ENCODE data around the gene NOBOX.
"Not testable (repeated sequence)": the region's sequence is repeated elsewhere in the genome, so short reads cannot be mapped to it uniquely, and the experiment has no call there.

NOBOX gene

DNA sequence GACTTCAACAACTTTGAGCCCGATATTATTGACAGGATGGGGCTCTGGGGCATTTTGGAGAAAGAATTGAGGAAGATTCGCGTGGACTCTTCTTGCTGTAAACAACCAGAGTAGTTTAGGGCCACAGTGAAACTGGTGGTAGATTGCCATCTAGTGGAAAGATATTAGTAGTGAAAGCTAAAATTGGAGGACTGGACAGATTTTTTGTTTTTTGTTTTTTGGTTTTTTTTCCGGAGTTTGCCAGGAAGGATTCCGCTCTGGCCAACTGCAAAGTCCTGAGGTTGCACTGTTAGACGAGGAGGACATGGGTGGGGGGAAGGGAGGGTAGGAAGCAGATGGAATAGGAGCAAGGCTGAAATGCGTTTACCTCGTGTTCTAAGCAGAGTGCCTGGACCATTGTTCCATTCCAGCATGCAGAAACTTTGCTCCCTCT, 11.7 kb downstream of the NOBOX start:
- DNase-seq (ENCODE audit: low read depth in 2 of 2) = peak in 1 of 2 donors; percentile 5

DNA sequence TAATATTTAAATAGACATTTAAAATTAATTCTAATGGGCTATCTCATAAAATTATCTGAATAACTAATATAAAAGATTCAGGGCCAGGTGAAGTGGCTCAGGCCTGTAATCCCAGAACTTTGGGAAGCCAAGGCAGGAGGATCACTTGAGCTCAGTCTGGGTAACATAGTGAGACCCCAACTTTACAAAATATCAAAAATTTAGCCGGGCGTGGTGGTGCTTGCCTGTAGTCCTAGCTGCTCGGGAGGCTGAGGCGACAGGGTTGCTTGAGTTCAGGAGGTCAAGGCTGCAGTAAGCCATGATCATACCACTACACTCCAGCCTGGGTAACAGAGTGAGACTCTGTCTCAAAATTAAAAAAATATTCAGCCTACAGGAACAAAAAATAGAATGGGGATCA, 12.5 kb downstream of the NOBOX start:
- no peak for DNase-seq (ENCODE audit: low read depth in 2 of 2)

DNA sequence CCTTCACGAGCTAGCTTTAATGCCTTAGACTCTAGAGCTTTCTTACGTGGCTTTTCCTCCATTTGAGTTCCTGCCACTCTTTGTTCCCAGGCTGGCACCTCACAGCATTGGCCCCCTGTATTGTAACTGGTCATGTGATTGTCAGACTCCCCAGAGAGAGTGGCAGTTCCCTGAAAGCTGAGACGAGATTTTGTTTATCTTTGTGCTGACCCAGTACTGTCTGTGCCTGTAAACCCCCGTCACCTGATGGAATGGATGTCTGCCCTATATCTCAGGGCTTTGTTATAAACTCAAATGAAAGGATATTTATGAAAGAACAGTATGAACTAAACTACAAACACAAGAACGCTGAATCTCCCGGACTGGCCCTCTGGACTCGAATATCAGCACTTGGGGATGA, 13.0 kb downstream of the NOBOX start:
- DNase-seq (ENCODE audit: low read depth in 2 of 2) = no peak

DNA sequence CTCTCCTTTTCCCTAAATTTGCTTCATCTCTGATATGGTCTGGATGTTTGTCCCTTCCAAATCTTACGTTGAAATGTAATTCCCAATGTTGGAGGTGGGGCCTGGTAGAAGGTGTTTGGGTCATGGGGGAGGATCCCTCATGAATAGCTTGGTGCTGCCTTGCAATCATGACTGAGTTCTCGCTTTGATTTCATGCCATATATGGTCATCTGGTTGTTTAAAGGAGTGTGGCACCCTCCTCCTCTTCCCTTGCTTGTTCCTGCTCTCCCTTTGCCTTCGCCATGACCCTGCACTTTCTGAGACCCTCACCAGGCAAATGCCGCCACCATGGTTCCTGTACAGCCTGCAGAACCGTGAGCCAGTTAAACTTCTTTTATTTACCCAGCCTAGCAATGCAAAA, 14.5 kb downstream of the NOBOX start:
- no peak for DNase-seq (ENCODE audit: low read depth in 2 of 2)

DNA sequence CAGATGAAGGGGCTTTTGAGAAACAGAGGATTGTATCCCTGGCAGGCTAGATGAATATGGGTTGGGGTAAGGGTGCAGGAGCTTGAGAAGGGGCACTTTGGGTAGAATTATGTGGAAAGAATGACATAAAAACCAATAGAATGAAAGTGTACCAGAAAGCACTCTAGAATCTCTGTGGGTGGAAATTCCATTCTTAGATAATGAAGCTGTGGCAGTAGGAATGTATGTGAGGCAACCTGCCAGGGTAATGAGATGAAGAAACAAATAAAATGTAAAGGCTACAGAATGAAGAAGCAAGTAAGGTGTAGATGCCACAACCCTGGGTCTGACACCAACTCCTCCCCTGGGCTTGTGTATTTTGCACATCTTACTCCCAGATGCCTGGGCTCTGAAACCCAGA, 16.8 kb downstream of the NOBOX start:
- no peak for DNase-seq (ENCODE audit: low read depth in 2 of 2)

DNA sequence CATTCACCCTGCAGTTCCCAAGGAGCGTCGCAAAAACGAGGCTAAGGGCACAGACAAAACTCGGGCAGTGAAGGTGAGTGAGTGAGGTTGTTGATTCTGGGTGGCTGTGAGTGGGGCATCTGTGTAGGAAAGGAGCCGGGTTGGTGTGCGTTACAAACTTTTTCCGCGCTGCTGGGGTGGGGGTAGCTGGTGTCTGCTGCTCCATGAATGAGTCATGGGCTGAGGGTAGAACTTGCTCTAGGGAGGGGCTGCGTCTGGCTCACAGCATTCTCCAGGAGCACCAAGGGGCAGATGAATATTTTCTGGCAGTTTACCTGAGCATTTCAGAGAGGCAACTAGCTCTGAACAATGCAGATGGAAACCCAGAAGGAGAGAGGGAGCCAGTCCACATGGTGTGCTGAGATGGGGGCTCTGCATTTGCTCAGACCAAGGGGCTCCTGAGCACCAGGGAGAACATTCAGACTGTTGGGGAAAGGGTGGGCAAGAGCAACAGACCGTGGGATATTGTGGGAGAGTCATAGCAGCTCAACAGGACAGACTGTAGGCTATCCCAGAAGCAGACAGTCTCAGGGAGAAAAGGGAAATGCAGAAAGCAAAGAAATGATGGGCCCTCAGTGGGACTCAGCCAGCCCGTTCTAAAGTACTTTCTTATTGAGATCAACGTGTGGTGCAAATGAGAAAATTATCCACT, 18.8 kb downstream of the NOBOX start:
- DNase-seq (ENCODE audit: low read depth in 2 of 2) = peak; percentile 22 to 49

DNA sequence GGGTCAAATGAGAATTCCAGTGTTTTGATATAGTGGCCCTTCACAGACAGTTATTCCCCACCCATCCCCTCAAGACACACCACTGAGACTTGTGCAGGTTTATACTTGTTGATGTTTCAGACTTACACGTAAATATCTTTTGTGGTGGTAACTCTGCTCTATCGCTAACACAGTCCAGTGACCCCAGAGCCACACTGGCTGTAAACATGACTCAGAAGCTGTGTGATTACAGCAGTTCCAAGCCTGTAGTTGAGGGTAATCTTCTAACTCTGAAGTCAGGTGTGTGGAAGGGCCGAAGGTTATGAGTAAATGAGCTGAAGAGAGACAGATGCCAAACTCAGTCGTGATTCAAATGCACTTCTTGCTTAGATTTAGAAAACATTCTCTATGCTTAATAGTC, 19.4 kb downstream of the NOBOX start:
- no peak for DNase-seq (ENCODE audit: low read depth in 2 of 2)

DNA sequence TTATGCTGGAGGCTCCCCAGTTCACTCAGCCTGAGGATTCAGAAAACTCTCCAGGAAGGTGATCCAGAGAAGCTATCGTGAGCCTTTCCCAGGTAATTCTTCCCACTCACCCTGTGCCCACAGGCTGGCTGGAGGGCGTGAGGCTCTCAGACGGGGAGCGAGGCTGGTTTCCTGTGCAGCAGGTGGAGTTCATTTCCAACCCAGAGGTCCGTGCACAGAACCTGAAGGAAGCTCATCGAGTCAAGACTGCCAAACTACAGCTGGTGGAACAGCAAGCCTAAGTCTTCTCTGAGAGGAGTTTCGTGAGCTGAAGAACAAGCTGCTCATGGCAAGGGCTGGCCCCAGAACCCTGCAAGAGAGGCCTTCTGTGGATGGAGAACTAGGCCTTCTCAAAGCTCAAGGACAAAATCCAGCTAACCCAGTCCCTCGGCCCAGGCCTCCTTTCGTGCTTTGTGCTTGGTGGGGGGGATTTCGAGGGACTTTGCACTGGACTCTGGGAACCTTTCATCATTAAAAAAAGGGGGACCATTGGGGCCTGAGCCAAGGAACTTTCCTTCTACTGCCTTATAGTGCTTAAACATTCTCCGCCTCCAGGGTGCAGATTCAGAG, 23.6 kb downstream of the NOBOX start:
- no peak for DNase-seq (ENCODE audit: low read depth in 2 of 2)

DNA sequence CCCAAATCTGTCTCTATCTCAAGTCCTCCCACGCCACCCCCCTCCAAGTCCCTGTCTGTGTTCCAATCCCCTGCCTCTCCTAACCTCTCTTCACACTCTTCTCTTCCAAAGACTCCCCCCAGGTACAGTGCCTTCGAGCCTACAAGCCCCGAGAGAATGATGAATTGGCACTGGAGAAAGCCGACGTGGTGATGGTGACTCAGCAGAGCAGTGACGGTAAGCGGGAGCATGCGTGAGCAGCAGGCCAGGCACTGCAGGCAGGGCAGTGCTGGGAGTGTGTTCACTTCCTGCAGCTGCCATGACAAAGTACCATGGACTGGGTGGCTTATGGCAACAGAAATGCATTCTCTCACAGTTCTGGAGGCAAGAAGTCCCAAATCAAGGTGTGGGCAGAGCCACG, 24.8 kb downstream of the NOBOX start:
- DNase-seq (ENCODE audit: low read depth in 2 of 2) = no peak

DNA sequence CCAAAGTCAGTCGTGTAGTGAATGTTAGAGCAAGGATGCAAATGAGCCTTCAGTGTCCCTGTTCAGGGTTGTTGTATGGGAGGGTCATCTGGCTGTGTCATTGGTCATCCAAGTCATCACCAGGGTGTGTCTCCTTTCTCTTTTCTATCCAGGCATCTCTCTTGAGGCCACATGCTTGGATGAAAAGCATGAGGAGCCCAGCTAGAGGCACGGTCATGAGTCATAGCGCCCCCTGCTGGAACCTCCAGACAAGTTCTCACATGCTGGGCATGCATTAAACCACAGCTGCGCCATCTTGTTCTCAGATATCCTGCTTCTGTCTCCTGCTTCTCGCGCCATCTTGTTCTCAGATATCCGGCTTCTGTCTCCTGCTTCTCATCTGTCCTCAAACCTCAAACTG, 34.3 kb downstream of the NOBOX start:
- DNase-seq (ENCODE audit: low read depth in 2 of 2) = not testable (repeated sequence)

DNA sequence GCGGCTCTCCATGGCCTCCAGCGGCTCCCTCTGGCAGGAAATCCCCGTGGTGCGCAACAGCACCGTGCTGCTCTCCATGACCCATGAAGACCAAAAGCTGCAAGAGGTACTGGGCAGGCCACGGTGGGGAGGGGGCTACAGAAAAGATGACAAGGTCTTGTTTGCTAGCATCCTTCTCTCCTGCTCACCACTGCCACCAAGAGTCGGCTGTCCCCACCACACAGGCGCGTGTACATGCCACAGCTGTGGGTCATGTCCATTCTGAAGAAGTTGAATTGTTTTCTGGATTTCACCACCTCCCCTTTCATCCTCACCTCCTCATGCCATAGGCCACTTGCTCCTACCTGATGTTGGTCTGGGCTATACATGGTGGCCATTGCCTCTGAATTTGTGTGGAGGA, 36.2 kb downstream of the NOBOX start:
- not testable (repeated sequence) for DNase-seq (ENCODE audit: low read depth in 2 of 2)

DNA sequence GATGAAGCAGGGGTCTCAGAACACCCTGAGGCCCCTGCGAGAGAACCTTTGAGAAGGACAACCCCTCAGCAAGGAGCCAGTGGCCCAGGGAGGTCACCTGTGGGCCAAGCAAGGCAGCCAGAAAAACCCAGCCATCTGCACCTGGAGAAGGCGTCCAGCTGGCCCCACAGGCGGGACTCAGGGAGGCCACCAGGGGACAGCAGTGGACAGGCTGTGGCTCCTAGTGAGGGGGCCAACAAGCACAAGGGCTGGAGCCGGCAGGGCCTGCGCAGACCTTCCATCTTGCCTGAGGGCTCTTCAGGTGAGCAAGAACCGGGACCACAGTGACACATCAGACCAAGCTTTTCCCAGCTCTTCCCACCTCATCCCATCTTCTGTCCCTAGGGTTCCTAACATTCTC, 38.0 kb downstream of the NOBOX start:
- DNase-seq (ENCODE audit: low read depth in 2 of 2) = not testable (repeated sequence)

DNA sequence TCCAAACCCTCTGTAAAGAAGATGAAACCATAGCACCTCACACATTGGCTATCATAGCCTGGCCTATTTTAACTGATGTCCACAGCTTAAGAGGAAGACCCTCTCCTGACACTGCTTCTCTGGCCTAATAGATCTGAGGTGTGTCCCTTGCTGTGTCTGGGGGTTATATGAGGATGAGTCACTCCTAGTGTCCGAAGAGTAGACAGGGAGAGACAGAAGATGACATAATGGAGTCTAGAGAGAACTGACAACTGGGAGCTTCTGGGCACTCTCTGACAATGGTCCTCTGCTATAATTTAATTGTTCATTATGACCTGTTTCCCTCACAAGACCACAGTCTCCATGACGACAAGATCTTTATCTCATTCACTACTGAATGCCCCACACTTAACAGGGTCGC, 41.4 kb downstream of the NOBOX start:
- DNase-seq (ENCODE audit: low read depth in 2 of 2) = not testable (repeated sequence)

DNA sequence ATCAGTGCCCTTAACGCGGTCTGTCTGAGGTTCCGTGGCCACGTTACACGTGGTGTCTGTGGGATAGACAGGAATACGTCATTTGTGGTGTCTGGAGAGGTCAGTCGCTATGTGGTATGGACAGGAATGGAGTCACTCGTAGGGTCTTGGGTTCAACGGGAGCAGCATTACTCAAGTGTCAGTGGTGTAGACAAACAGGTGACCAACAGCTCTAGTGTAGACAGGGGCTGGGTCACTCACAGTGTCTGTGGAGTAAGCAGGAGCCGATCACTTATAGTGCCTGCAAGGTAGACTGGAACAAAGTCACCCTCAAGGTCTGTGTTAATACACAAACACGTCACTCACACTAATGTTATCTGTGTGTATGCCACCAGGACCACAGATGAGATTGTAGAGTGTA, 46.6 kb downstream of the NOBOX start:
- DNase-seq (ENCODE audit: low read depth in 2 of 2) = not testable (repeated sequence)

DNA sequence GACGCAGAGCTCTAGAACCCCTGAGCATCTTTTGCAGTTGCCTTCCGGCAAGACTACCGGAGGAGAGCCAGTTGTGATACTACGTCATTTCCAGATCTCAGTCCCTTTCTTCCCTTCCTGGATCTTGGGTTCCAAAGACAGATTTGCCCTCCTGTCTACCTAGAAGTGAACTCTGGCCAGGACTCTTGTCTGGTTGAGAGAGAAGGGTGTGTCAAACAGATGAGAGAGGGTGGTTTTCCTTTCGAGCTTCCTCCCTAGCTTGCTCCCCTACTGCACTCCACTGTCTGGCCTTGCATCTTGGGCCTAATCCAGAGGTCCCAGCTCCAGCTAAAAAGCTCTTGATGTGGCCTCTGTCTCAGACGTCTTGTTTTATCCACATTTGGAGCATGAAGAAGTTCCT, 47.3 kb downstream of the NOBOX start:
- not testable (repeated sequence) for DNase-seq (ENCODE audit: low read depth in 2 of 2)

DNA sequence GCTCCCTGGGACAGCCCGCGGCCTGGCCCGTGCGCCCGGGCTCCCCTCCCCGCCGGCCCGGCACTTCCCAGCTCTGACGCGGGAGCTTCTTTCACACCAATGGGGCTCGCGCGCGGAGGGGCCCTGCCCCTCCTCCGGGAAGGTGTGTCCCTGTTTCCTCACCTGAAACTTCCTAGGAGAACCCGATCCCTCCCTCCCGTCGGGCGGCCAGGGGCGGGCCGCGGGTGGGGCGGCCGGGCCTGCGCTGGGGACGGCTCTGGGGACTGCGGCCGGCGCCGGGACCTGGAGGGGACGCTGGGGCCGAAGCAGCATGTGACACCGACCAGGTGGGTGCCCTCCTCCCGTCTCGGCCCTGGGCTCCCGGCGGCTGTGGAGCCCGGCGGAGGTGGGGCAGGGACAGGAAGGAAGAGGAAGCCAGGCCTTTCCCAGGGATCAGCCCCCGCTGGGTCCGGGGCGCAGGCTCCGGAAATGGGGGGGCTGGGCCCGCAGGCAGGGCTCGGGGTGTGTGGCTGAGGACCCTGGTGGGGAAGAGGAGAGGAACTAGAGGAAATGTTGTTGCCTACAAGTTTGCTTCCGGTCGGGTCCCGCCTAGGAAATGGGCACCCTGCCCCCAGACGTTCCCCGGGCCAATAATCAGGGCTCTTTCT, 48.2 kb downstream of the NOBOX start, which contains the start of gene ARHGEF5:
ARHGEF5 (plus strand) TSS at position 227 of the 647 bp plus-strand sequence. CDS start 7,268 bp downstream, outside the sequence.
- not testable (repeated sequence) for DNase-seq (ENCODE audit: low read depth in 2 of 2)

DNA sequence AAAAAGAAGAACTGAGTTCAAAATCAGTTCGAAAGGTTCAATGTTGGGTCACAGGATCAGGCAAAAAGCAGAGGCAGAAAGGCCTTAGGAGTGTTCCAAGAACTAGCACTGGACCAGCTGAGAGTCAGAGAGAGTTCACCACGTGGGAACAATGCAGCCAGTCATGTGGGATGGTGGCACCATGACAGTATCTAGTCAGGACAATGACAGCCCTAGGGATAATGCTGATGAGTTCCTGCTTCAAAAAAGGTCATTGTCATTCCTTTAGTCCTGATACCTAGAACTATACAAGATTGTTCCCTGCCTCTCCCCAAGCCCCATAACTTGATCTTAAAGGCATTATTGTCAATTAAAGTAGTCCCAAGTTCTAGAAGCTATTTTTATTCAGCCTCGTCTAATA, 51.8 kb downstream of the NOBOX start:
- not testable (repeated sequence) for DNase-seq (ENCODE audit: low read depth in 2 of 2)

DNA sequence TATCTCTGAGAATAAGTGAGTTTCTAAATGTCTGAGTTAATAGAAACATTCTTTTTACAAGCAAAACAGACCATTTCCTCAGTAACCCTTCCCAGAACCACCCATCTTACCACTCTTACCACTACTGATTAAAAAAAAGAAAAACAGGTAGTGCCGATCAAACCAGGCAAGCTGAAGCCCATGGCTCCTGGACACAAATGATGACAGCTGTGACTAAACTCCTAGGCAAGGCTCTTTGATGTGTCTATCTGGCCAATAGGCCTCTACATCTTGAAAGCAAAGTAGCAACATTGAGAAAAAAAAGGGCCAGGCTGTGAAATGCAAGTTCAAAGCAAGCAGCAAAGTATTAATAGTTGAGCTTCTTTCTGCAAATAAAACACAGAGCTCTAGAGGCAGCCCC, 54.9 kb downstream of the NOBOX start:
- DNase-seq (ENCODE audit: low read depth in 2 of 2) = not testable (repeated sequence)

Measured in stimulated activated CD4-positive, alpha-beta T cell treated with anti-CD3 and anti-CD28 coated beads, Interleukin-4, amount 100 ng/mL, for 48 hours (primary cell).